NCI-H1092 treated with DMSO at 0.1 percent for 48 hours (cell line): ENCODE measurements around the gene RUFY2.
"Not testable (repeated sequence)": the region's sequence is repeated elsewhere in the genome, so short reads cannot be mapped to it uniquely, and the experiment has no call there.

Experiments
- DNase-seq: peaks from one replicate; lab custom pipeline; 2025; lab: John Stamatoyannopoulos, UW

The RUFY2 gene

GRCh38 chr10:68327889-68328786, 78.9 kb downstream of the RUFY2 start:
- DNase-seq, result peak; percentile 73

- DNase-seq, result not testable (repeated sequence)
Observed at GRCh38 chr10:68324396-68324795, 82.7 kb downstream of the RUFY2 start.

GRCh38 chr10:68318331-68319059, 88.6 kb downstream of the RUFY2 start:
- no peak for DNase-seq

GRCh38 chr10:68315582-68315981, 91.5 kb downstream of the RUFY2 start:
- DNase-seq, result no peak

GRCh38 chr10:68314930-68315329, 92.1 kb downstream of the RUFY2 start:
- DNase-seq, result not testable (repeated sequence)

- no peak for DNase-seq
Observed at GRCh38 chr10:68310531-68310930, 96.5 kb downstream of the RUFY2 start.

GRCh38 chr10:68305854-68306253, 101.2 kb downstream of the RUFY2 start:
- no peak for DNase-seq

GRCh38 chr10:68303849-68304412, 103.1 kb downstream of the RUFY2 start:
- peak; percentile 6 for DNase-seq

GRCh38 chr10:68302871-68303270, 104.2 kb downstream of the RUFY2 start:
- no peak for DNase-seq

GRCh38 chr10:68302503-68302823, 104.6 kb downstream of the RUFY2 start:
- no peak for DNase-seq

- DNase-seq, result no peak
Observed at GRCh38 chr10:68301790-68302502, 105.1 kb downstream of the RUFY2 start.

- DNase-seq, result no peak
Observed at GRCh38 chr10:68301301-68301700, 105.8 kb downstream of the RUFY2 start.

- DNase-seq, result no peak
Observed at GRCh38 chr10:68296843-68297663, 110.0 kb downstream of the RUFY2 start.
